ENCODE results near the gene SH3YL1.

DNA sequence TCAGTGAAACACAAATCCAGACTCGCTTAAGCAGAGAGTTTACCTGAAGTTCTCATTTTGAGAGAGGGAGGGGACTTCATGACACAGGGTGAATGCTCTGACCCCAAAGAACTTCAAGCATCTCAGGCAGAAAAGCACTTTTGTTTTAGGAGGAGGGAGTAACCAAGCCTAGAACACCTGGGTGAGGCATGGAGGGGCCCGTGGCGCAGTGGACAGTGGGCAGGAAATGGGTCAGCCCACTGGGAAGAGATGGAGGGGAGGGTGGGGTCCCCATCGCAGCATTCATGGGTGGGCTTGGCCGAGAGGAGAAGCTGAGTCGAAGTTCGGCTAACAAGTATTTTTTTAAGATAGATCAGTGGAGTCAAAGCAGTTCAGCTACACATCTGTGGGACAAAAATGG lies 67.9 kb downstream of the SH3YL1 start:
- TF ChIP-seq EZH2 (optimal IDR thresholded peaks at IDR 0.05; ENCODE audit: low read depth, low read length): no peak
- TF ChIP-seq, protein P1, sequence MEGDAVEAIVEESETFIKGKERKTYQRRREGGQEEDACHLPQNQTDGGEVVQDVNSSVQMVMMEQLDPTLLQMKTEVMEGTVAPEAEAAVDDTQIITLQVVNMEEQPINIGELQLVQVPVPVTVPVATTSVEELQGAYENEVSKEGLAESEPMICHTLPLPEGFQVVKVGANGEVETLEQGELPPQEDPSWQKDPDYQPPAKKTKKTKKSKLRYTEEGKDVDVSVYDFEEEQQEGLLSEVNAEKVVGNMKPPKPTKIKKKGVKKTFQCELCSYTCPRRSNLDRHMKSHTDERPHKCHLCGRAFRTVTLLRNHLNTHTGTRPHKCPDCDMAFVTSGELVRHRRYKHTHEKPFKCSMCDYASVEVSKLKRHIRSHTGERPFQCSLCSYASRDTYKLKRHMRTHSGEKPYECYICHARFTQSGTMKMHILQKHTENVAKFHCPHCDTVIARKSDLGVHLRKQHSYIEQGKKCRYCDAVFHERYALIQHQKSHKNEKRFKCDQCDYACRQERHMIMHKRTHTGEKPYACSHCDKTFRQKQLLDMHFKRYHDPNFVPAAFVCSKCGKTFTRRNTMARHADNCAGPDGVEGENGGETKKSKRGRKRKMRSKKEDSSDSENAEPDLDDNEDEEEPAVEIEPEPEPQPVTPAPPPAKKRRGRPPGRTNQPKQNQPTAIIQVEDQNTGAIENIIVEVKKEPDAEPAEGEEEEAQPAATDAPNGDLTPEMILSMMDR (IDR thresholded peaks at IDR 0.05; ENCODE audit: low read length): no peak

All from MM.1S (cell line).